DOHH2 (cell line): ENCODE results near the gene HMGN2.

Source experiments
- CTCF ChIP-seq: fragments of 200-600 bp; sonication (generic); IDR thresholded peaks from one replicate; pipeline ENCODE4 v1.5.1; 2014; ENCODE audit warnings: antibody characterized with exemption, mild to moderate bottlenecking, low read depth, low read length; ENCODE audit not compliant: poor library complexity, severe bottlenecking
- EZH2phosphoT487 ChIP-seq: fragments of 200-600 bp; sonication (generic); IDR thresholded peaks from 2 replicates; pipeline ENCODE4 v1.6.1; 2017; ENCODE audit warnings: borderline replicate concordance, mild to moderate bottlenecking, antibody characterized with exemption, low read length, moderate library complexity, mixed read lengths

- no peak for TF ChIP-seq CTCF
- TF ChIP-seq EZH2phosphoT487 = no peak
These were observed 32.0 kb upstream of the HMGN2 start for GRCh38 chr1:26440259-26440658.
